ENCODE measurements around the gene CPSF7.

DNA sequence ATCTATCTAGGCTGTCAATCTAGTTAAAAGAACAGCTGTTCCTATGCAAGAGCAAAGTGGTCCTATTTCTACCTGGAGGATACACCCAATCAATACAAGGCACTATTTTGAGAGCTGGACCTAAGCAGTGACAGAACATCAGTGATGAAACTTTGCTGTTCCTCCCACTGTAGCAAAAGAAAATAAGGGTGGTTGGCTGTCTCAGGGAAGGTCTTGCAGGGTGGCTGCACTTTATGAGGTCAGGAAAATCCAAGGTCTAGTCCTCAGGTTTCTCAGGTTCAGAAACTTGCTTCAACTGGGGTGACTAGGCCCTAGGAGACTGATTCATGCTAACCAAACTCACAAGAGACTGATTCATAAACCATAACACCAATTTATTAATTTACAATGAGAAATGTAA, 11.6 kb downstream of the CPSF7 start:
- TF ChIP-seq, protein P1, sequence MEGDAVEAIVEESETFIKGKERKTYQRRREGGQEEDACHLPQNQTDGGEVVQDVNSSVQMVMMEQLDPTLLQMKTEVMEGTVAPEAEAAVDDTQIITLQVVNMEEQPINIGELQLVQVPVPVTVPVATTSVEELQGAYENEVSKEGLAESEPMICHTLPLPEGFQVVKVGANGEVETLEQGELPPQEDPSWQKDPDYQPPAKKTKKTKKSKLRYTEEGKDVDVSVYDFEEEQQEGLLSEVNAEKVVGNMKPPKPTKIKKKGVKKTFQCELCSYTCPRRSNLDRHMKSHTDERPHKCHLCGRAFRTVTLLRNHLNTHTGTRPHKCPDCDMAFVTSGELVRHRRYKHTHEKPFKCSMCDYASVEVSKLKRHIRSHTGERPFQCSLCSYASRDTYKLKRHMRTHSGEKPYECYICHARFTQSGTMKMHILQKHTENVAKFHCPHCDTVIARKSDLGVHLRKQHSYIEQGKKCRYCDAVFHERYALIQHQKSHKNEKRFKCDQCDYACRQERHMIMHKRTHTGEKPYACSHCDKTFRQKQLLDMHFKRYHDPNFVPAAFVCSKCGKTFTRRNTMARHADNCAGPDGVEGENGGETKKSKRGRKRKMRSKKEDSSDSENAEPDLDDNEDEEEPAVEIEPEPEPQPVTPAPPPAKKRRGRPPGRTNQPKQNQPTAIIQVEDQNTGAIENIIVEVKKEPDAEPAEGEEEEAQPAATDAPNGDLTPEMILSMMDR (IDR thresholded peaks at IDR 0.05), result no peak
- no peak for TF ChIP-seq POLR2A (IDR thresholded peaks at IDR 0.05)

Measured in transverse colon (tissue), 3 donors.